EL (cell line): Measurements from ENCODE around the gene DDIT4.
"Not testable (repeated sequence)": the region's sequence is repeated elsewhere in the genome, so short reads cannot be mapped to it uniquely, and the experiment has no call there.

Source experiments
- DNase-seq: peaks from one replicate; pipeline ENCODE4 v3.0.0-alpha.2; 2016

The DDIT4 gene

DNA sequence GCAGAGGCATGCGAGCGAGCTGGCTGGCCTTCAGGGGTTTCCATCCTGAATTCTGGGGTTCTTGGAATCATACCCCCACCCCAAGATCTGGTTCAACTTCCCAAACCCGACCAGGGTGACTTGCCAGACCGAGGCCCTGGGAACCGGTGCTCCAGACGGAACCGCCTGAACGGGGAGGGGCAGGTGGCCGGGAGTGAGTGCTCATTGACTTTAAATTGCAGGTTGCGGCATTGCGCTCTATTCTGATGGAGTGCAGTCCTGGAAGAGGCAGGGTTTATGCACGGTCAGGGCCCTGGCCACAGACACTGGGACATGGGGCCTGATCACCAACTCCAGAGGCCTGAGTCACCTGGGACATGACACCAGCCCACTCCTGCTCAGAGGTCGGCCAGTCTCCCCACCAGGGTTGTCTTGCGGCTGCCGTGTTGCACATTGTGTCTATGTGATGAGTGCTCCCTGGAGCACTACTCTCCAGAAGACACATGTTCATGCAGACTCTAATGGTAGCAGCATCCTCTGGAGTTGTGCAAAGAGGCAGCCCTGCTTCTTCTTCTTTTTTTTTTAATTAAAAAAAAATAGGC is 5.8 kb upstream of the DDIT4 start:
- no peak for DNase-seq

DNA sequence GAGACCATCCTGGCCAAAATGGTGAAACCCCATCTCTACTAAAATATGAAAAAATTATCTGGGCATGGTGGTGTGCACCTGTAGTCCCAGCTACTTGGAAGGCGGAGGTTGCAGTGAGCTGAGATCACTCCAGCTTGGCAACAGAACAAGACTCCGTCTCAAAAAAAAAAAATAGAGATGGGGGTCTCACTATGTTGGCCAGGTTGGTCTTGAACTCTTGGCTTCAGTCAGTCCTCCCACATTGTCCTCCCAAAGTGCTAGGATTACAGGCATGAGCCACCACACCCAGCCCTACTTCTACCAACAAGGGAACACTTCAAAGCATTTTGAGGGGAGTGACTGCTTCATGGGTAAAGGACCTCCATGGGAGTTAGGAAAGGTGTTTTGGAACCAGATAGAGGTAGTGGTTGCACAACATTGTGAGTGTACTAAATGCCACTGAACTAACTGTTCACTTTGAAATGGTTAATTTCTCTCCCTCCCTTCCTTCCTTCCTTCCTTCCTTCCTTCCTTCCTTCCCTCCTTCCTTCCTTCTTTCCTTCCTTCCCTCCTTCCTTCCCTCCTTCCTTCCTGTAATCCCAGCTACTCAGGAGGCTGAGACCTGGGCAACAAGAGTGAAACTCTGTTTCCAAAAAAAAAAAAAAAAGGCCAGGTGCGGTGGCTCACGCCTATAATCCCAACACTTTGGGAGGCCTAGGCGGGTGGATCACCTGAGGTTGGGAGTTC is 5.1 kb upstream of the DDIT4 start:
- DNase-seq, result not testable (repeated sequence)

DNA sequence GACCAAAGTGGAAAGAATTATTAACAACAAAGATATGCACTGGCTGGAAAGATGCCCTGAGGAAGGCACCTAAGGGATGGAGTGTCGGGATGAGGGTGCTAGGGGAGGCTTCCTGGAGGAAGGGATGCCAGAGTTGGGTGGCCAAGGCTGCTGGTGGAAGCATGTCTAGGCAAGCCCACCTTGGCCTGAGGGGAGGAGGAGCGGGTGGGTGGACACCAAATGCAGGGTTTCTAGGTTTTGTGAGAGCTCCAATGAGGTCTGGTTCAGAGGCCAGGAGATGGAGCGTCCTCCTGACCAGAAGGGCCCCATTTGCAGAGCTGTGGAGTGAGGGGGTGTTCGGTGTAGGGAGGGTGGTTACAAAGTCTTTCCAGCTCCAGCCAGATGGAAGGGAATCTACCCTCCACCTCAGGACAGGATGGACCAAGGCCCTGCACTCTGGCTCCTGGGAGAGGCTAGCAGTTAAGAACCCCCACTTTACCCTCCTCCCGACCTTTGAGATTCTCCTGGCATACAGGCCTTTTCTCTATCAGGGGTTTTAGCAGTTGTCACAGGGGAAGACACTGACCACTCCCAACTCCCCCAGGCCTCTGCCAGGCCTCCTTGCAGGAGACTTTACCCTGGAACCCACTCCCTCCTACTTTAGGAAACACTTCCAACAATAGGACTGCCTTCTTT is 3.0 kb upstream of the DDIT4 start:
- no peak for DNase-seq

DNA sequence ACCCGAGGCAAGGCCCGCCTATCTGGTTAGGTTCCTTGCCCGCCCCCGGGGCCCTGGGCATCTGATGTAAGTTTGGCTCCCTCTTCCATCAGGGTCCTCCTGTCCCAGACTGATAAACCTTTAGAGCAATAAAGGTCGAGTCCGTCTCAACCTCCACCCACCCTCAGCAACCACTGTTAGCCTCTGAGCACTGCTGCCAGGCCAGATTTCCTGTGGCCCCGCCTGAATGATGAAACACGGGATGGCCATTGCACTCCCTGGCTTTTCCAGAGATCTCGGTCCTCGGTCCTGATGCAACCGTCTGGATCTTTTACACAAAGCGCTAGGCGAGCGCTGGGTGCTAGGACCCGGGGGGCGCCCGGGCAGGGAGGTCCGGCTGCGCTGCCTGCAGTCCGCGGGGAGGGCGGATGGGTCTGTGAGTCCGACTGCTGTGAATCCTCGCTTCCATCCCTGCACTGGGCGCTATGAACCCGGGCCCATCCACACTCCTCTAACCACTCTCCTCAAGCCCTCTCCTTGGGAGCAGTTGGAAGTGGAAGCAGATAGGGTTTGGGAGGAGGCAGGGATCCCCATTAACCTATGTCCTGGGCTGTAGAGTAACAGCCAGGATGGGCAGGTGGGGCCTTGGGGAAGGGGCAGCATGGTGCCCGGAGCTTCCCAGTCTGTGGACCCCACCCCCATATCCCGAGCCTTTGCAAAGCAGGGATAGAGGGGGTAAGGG is 875 bp upstream of the DDIT4 start:
- DNase-seq, result peak; percentile 96

DNA sequence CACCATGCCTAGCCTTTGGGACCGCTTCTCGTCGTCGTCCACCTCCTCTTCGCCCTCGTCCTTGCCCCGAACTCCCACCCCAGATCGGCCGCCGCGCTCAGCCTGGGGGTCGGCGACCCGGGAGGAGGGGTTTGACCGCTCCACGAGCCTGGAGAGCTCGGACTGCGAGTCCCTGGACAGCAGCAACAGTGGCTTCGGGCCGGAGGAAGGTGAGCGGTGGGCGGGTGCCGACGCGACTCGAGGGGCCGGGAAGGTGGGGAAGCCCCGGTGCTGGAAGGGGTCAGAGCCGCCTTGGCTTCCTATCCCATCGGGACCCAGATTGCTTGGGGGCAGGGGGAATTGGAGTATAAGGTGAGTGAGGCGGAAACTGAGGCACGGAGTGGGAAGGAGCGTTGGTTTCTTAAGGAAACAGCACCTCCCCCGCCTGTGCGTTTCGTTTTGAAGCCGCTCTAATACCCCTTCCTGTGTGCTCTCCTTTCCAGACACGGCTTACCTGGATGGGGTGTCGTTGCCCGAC is 547 bp downstream of the DDIT4 start:
- no peak for DNase-seq

DNA sequence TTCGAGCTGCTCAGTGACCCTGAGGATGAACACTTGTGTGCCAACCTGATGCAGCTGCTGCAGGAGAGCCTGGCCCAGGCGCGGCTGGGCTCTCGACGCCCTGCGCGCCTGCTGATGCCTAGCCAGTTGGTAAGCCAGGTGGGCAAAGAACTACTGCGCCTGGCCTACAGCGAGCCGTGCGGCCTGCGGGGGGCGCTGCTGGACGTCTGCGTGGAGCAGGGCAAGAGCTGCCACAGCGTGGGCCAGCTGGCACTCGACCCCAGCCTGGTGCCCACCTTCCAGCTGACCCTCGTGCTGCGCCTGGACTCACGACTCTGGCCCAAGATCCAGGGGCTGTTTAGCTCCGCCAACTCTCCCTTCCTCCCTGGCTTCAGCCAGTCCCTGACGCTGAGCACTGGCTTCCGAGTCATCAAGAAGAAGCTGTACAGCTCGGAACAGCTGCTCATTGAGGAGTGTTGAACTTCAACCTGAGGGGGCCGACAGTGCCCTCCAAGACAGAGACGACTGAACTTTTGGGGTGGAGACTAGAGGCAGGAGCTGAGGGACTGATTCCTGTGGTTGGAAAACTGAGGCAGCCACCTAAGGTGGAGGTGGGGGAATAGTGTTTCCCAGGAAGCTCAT is 1.1 kb downstream of the DDIT4 start:
- peak; percentile 50 for DNase-seq

DNA sequence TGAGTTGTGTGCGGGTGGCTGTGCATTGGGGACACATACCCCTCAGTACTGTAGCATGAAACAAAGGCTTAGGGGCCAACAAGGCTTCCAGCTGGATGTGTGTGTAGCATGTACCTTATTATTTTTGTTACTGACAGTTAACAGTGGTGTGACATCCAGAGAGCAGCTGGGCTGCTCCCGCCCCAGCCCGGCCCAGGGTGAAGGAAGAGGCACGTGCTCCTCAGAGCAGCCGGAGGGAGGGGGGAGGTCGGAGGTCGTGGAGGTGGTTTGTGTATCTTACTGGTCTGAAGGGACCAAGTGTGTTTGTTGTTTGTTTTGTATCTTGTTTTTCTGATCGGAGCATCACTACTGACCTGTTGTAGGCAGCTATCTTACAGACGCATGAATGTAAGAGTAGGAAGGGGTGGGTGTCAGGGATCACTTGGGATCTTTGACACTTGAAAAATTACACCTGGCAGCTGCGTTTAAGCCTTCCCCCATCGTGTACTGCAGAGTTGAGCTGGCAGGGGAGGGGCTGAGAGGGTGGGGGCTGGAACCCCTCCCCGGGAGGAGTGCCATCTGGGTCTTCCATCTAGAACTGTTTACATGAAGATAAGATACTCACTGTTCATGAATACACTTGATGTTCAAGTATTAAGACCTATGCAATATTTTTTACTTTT is 1.8 kb downstream of the DDIT4 start:
- no peak for DNase-seq

DNA sequence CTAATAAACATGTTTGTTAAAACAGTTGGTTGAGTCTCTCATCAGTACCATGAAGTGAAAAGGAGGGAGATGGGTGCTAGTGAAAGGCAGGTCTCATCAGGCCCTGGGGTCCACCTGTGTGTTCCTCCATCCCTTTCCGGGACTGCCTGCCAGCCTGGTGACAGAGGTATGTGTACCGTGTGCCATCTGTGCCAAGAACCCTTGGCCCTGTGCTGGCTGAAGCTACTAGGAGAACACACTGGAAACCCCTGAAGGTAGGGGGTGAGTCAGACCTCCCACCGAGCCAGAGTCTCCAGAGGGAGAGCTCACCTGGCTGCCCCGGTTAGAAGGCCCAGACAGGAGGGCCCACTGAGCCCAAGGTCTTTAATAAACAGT is 2.3 kb downstream of the DDIT4 start:
- DNase-seq, result peak; percentile 43

DNA sequence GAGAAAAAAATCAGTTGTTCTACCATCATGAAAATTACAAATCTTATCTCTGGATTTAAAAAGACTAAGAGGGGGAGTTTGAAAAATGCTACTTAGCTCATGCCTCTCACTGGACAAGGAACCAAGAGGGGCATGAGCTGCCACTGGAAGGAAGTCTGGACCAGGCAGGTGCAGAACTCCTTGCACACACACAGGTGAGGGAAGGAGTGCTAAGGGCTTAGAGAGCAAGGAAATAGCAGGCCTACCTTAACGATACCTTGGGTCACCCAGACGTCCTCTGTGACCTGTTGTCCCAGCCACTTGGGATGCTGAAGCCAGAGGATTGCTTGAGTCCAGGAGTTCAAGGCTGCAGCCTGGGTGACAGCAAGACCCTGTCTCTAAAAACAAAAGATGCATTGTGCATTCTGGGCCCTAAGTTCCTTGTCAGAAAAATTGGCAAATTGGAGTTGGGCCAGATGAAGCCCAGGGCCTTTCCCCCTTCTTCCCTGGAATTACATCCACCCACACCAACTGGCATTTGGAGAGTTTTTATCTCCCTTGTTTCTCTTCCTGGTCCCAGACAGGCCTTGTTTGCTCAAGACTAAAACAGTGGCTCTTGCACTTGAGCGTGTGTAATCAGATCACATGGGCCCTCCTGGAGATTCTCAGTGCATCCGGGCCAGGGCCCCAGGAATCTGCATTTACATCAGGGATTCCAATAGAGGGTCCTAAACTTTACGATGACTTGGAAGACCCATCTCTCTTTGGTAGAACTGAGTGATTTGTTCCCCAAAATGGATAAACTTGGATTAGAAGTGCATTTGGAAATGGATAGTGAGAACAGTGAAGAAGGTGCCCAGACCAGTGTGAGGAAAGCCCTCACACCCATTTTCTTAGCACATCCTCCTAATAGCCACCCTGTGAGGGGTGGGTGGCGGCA is 3.0 kb downstream of the DDIT4 start:
- peak; percentile 78 for DNase-seq

DNA sequence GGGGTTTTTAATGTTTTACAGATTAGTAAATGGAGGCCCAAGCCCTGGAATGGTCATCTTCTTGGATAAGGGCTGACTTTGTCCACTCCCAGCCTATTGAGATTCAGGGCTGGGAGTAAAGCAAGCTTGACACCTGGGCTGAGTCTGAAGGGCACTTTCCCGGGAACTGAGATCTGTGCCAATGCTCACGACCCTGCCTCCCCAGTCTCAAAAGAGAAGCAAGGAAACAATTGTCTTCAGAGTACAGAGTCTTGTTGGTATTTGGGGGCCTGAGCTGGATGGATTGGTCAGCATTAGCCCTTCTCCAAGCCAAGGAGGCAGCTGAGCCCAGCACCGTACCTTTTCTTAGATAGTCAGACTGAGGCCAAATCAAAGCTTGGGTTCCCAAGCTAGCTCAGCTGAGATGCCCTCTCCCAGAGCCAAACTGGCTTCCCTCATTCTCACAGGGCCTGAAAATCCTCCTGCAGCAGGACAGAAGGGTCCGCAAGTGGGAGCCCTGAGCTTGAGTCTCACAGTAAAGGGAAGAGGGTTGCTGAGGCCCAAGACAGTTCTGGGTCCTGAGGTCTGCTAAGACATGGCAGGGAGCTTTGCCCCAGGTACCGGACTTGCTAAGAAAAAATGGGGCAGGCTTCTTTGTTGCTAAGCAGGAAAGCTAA is 3.7 kb downstream of the DDIT4 start:
- no peak for DNase-seq

DNA sequence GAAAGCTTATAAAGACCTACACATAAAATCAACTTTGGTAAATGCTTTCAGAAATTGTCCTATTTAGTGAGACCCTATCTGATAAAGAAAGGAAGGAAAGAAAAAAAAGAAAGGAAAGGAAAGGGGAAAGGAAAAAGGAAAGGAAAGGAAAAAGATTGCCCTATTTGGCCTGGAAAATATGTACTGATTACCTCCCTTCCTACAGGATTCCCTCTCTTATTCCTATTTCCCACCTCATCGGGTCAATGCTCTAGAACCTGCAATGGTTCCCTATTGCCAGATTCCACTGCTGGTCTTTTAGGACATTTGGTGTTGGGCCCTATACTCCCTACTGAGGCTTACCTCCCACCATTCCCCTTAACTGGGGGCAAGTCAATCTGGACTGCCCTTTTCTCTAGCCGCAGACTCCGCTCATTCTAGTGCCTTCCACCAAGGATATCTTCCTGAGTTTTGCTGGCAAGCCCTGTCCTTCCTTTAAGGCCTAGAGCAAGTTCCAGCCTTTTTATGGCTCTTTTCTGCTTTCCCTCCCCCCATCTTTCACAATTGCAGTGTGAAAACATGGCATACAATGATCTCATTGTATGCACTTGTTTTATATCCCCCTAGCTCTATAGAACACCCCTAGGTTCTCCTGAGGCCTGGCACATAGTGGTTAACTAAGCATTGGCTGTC is 4.4 kb downstream of the DDIT4 start:
- DNase-seq, result no peak

DNA sequence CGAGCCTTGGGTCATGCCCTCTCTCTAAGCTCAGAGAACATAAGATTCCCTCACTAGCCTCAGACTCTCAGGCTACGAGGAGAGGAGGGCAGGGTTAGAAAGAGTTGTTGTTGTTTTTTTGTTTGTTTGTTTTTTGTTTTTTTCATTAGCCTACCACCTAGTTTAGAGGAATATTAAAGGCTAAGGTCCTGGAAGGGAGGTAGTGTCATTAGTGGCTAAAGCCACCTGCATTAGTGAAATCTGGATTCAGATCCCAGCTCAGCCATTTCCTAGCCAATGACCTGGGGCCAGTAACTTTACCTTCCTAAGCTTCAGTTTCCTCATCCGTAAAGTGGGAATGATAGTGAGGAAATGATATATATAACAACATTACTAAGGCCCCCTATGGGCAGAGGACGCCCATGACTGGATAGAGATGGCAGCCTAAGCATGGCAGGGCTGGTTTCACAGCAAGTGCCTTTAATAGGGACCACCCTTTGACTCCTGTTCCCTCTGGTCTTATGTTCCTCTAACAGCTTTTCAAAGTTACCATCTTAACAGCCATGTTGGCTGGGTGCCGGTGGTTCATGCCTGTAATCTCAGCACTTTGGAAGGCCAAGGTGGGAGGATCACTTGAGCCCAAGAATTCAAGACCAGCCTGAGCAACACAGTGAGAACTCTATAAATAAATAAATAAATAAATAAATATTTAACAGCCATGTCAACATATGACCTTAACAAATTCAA is 5.1 kb downstream of the DDIT4 start:
- no peak for DNase-seq

DNA sequence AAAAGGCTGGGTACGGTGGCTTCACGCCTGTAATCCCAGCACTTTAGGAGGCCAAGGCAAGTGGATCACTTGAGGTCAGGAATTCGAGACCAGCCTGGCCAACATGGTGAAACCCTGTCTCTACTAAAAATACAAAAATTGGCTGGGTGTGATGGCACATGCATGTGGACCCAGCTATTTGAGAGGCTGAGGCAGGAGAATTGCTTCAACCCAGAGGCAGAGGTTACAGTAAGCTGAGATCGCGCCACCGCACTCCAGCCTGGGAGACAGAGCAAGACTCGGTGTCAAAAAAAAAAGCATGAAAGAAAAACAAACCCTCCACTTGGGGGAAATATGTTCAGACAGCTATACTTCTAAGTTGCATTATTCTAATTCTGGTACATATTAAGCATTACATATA is 5.9 kb downstream of the DDIT4 start:
- not testable (repeated sequence) for DNase-seq

DNA sequence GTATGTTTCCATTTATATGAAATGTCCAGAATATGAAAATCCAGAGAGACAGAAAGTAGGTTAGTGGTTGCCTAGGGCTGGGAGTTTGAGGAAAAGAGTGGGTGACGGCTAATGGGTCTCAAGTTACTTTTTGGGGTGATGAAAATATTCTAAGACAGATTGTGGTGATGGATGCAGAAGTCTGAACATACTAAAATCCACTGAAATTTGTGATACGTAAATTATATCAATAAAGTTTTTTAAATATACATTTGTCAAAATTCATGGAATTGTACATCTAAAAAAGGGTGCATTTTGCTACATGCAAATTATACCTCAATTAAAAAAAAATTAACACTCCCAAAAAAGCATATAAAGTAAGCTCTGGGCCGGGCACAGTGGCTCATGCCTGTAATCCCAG is 9.4 kb downstream of the DDIT4 start:
- no peak for DNase-seq

DNA sequence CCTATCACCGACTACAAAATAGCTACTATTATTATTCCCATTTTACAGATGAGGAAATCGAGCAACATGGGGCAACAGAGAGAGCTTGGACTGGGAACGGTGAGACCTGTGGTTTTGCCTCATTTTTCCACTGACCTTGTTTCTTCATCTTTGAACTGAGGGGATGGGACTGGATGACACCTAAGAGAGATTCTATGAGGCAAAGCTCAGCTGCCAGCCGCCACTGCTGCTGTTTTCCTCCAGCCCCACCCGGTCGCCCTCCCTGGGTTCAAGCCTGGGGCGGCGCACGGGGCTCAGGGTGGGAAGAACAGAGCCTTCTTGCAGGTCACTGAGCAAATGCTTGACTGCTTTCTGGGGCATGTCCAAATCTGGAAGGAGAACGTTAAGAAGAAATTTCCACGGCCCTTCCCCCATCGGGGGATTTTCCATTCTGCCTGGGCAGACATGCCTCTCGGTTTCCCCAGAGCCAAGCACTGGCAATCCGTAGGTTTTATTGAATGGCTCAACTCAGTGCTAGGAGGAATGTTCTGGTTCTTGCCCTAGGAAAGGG is 12.3 kb downstream of the DDIT4 start:
- no peak for DNase-seq

DNA sequence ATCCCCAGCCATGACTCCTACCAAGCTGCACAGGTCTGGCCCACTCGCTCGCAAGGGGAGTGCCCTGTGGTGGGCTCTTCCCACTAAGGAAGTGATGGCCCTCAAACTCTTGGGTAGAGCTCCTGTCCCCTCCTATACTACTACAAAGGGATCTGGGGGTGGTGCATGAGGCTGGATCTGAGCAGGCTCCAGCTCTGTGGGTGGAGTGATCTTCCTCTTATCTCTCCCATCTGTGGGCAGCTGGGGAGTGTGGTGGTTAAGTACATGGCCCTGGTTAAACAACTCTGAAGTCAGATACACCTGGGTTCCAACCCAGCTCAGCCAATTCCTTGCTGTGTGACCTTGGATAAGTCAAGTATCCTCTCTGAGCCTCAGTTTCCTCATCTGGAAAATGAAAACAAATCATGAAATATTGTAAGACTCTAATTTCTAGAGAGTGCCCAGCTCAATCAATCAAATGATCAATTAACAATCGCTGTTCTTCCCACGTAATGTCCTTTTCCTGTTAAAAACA is 17.4 kb downstream of the DDIT4 start:
- DNase-seq, result no peak

DNA sequence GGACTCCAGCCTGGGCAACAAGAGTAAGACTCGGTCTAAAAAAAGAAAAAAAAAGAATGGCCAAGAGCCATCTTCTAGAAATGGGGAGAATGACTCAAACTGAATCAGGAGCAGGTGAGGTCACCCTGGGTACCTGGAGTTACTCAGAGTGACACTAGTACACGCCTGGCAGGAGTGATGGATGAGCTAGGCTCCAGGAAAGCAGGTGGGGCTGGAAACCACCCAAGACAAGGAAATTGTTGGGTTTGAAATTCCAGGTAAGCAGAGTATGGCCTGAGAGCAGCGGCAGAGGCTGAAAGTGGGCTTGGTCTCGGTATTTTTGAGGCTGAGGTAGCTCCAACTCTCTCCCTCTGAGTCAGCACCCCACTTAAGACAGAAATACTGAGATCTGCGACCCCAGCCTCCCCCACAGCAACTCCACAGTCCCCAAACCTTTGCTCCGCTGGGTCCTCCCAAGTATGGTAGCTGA is 18.5 kb downstream of the DDIT4 start:
- DNase-seq, result no peak

DNA sequence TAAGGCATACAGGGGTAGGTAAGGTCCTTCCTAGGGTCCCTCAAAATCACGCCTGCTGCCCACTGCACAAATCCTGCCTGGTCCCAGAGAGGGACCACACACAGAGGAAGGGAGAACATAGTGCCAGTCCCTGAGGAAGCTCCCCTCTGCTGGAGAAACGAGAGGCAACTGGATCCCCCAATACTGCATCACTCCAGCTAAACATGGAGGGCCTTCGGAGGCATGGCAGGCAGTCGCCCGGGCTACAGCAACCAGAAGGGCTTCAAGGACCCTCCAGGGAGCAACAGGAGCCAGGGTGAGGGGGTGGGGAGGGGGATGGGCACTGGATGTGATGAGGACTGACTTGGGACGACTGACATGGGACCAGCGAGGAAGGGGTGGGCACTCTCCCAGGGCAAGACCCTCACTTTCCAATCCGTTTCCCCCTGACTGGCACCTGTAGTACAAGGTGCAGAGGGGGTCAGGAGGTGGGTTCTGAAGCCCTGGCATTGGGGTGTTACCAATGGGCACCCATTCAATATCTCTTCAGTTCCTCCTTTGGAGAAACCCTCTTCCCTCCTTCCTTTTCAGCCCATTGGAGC is 21.7 kb downstream of the DDIT4 start:
- no peak for DNase-seq
